HCT116 (cell line): ENCODE measurements around the gene RMND5A. TPM values are rescaled to one million over a fixed set of nuclear protein-coding genes. Genes with fewer than 3 reads are reported as not detected.

Experiments used
- ATAC-seq: fragments of 200-7000 bp; cut with Tn5 transposase; 2 replicates; pipeline ENCODE4 v1.9.1; 2020; ENCODE audit warnings: mild to moderate bottlenecking, moderate library complexity
- BruUV-seq: library from RNA; stranded (reverse); fragments of 400-500 nt; replicated peaks from 2 replicates; lab custom pipeline; 2021; lab: Mats Ljungman, UMichigan
- CTCF ChIA-PET: fragments of 300-600 bp; sonication (Branson Sonifier 250); formaldehyde crosslinking; loops from one replicate; lab custom pipeline; 2021; ENCODE audit warnings: antibody characterized with exemption; lab: Charles Lee
- POLR2A ChIA-PET: fragments of 300-600, 350-600 bp; sonication (Branson Sonifier 250); formaldehyde crosslinking; loops from one replicate; lab custom pipeline; 2021; ENCODE audit warnings: antibody characterized with exemption; lab: Charles Lee
- RAD21 ChIA-PET, 2 experiments: fragments of 300-600 bp; sonication (Branson Sonifier 250); formaldehyde crosslinking; loops; one replicate each; lab custom pipeline; 2023; ENCODE audit warnings: low total read pairs in 2 of 2; ENCODE audit not compliant: uncharacterized antibody in 2 of 2, unreplicated experiment in 2 of 2, low non-redundant PET in 1 of 2; lab: Charles Lee
- DNase-seq: peaks from one replicate; pipeline ENCODE4 v3.0.0-alpha.2; 2010; ENCODE audit warnings: low read depth, low spot score
- H2AFZ ChIP-seq: fragments of 200-600 bp; shearing (Covaris generic), sonication (generic); 2 replicates; pipeline ENCODE4 v1.6.1; 2017; ENCODE audit warnings: low read depth, mixed run types, mixed read lengths, antibody characterized with exemption, low read length; ENCODE audit not compliant: poor library complexity, severe bottlenecking
- H3K27ac ChIP-seq: 2 replicates; pipeline ENCODE4 v1.5.1; 2012; ENCODE audit warnings: low read depth, low read length
- H3K27me3 ChIP-seq: fragments of 200-600 bp; sonication (generic); 2 replicates; pipeline ENCODE4 v1.6.1; 2016; ENCODE audit warnings: mixed run types, low read length, mixed read lengths; ENCODE audit not compliant: insufficient read depth
- H3K36me3 ChIP-seq, 2 experiments: fragments of 200-500 bp in 1 of 2; fragments of 200-600 bp in 1 of 2; sonication (Bioruptor generic) in 1 of 2; sonication (generic) in 1 of 2; 2 replicates each; pipeline versions ENCODE4 v1.5.1 to v1.6.1; 2014 to 2016; ENCODE audit warnings: low read length in 2 of 2, inconsistent platforms in 1 of 2, mixed read lengths in 1 of 2, mixed run types in 1 of 2; ENCODE audit not compliant: insufficient read depth in 2 of 2, control insufficient read depth in 1 of 2
- H3K4me1 ChIP-seq, 2 experiments: fragments of 200-600 bp in 1 of 2; sonication (generic) in 1 of 2; 2 replicates each; pipeline versions ENCODE4 v1.5.1 to v1.6.1; 2012 to 2017; ENCODE audit warnings: low read length in 2 of 2, inconsistent platforms in 1 of 2, mild to moderate bottlenecking in 1 of 2, mixed read lengths in 1 of 2, mixed run types in 1 of 2, moderate library complexity in 1 of 2; ENCODE audit not compliant: insufficient read depth in 2 of 2, control insufficient read depth in 1 of 2
- H3K4me2 ChIP-seq: fragments of 200-600 bp; sonication (generic); 2 replicates; pipeline ENCODE4 v1.6.1; 2017; ENCODE audit warnings: mixed run types, low read length, mixed read lengths
- H3K4me3 ChIP-seq, 2 experiments: fragments of 200-600 bp in 1 of 2; sonication (generic) in 1 of 2; replicated peaks in 1 of 2; 2 replicates each; pipeline ENCODE4 v1.5.1; 2011 to 2016; ENCODE audit warnings: low read length in 2 of 2, control low read depth in 1 of 2, low read depth in 1 of 2, mild to moderate bottlenecking in 1 of 2, mixed read lengths in 1 of 2, mixed run types in 1 of 2
- H3K79me2 ChIP-seq: fragments of 200-600 bp; sonication (generic); 2 replicates; pipeline ENCODE4 v1.6.1; 2017; ENCODE audit warnings: mild to moderate bottlenecking, mixed run types, low read length, moderate library complexity, mixed read lengths; ENCODE audit not compliant: insufficient read depth
- H3K9ac ChIP-seq: fragments of 200-600 bp; sonication (generic); 2 replicates; pipeline ENCODE4 v1.6.1; 2016; ENCODE audit warnings: low read length, mixed read lengths
- H3K9me2 ChIP-seq: fragments of 200-600 bp; sonication (generic), shearing (Covaris generic); 2 replicates; pipeline ENCODE4 v1.6.1; 2017; ENCODE audit warnings: mixed run types, mild to moderate bottlenecking, moderate library complexity; ENCODE audit not compliant: insufficient read depth
- H3K9me3 ChIP-seq, 2 experiments: fragments of 200-500 bp in 1 of 2; fragments of 200-600 bp in 1 of 2; sonication (Bioruptor generic) in 1 of 2; sonication (generic) in 1 of 2; 2 replicates each; pipeline ENCODE4 v1.6.1; 2014 to 2017; ENCODE audit warnings: low read length in 2 of 2, mixed read lengths in 2 of 2, inconsistent platforms in 1 of 2, low read depth in 1 of 2, mild to moderate bottlenecking in 1 of 2, mixed run types in 1 of 2, moderate library complexity in 1 of 2; ENCODE audit not compliant: control insufficient read depth in 1 of 2, insufficient read depth in 1 of 2
- H4K20me1 ChIP-seq: fragments of 200-600 bp; sonication (generic), shearing (Covaris generic); 2 replicates; pipeline ENCODE4 v1.6.1; 2017; ENCODE audit warnings: mixed run types, mild to moderate bottlenecking, moderate library complexity; ENCODE audit not compliant: insufficient read depth
- EGR1 ChIP-seq: IDR thresholded peaks from 2 replicates; pipeline ENCODE4 v1.6.1; 2012; ENCODE audit warnings: low read depth
- FOSL1 ChIP-seq: IDR thresholded peaks from 2 replicates; pipeline ENCODE4 v1.6.1; 2012; ENCODE audit warnings: low read depth
- POLR2A ChIP-seq: IDR thresholded peaks from 2 replicates; pipeline ENCODE4 v1.7.0; 2011; ENCODE audit warnings: borderline replicate concordance; ENCODE audit not compliant: insufficient read depth, insufficient read length; ENCODE audit errors: extremely low read depth
- SIN3A ChIP-seq: IDR thresholded peaks from 2 replicates; pipeline ENCODE4 v1.6.1; 2012; ENCODE audit warnings: low read depth
- SP1 ChIP-seq: IDR thresholded peaks from 2 replicates; pipeline ENCODE4 v1.6.1; 2012; ENCODE audit warnings: low read depth
- SRF ChIP-seq: IDR thresholded peaks from 2 replicates; pipeline ENCODE4 v1.6.1; 2012; ENCODE audit warnings: low read depth
- YY1 ChIP-seq: IDR thresholded peaks from 2 replicates; pipeline ENCODE4 v1.6.1; 2011; ENCODE audit warnings: low read length, low read depth, moderate library complexity, mild to moderate bottlenecking; ENCODE audit not compliant: insufficient replicate concordance; ENCODE audit errors: extremely low read depth
- intact Hi-C: fragments of 100-400 bp; cut with micrococcal nuclease; formaldehyde crosslinking; loops from 2 replicates; pipeline ENCODE4 v1.10.0; 2022
- total RNA-seq: library from RNA; stranded (reverse); gene quantifications from one replicate; pipeline ENCODE4 v1.2.1, GENCODE V29; 2021; ENCODE audit not compliant: unreplicated experiment
- TF ChIP-seq, protein P1 (sequence below): IDR thresholded peaks from 2 replicates; pipeline ENCODE4 v1.6.1; 2012; ENCODE audit warnings: low read depth
- TF ChIP-seq, protein P2 (sequence below): IDR thresholded peaks from 2 replicates; pipeline ENCODE4 v1.6.1; 2012

The RMND5A gene
- total RNA-seq, 1 experiment from 2014 or later: 32.4 TPM

DNA sequence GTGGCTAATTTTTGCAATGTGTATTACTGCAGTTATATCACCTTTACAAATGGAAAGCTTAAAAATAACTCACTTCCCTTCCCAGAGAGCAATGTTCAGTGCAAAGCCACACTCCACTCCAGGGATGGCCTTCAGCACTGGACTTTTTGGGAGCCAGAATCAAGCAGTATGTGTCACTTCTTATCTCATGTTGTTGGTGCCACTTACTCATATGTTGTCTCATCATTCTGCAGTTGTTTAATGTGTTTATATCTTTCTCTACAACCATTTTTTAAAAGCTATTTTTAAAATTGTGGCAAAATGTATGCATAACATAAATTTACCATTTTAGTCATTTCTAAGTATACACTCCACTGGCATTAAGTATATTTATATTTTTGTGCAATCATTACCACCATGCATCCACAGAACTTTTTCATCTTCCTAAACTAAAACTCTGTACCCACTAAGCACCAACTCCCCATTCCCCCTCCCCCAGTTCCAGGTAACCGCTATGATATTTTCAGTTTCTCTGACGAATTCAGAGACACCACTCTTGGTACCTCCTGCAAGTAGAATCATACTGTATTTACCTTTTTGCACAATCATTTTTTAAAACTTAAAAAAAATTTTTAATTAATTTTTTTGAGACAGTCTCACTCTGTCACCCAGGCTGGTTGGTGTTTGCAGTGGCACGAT, 102.7 kb downstream of the RMND5A start:
- no peak overlapping the region for H3K4me3 ChIP-seq
- H3K9me3 ChIP-seq: no peaks in the 10 kb centered on the region
- ChIA-PET RAD21 (no interaction called here), POLR2A (no interaction called here), CTCF (no interaction called here)
- TF ChIP-seq SIN3A: no peak
- TF ChIP-seq, protein P1, sequence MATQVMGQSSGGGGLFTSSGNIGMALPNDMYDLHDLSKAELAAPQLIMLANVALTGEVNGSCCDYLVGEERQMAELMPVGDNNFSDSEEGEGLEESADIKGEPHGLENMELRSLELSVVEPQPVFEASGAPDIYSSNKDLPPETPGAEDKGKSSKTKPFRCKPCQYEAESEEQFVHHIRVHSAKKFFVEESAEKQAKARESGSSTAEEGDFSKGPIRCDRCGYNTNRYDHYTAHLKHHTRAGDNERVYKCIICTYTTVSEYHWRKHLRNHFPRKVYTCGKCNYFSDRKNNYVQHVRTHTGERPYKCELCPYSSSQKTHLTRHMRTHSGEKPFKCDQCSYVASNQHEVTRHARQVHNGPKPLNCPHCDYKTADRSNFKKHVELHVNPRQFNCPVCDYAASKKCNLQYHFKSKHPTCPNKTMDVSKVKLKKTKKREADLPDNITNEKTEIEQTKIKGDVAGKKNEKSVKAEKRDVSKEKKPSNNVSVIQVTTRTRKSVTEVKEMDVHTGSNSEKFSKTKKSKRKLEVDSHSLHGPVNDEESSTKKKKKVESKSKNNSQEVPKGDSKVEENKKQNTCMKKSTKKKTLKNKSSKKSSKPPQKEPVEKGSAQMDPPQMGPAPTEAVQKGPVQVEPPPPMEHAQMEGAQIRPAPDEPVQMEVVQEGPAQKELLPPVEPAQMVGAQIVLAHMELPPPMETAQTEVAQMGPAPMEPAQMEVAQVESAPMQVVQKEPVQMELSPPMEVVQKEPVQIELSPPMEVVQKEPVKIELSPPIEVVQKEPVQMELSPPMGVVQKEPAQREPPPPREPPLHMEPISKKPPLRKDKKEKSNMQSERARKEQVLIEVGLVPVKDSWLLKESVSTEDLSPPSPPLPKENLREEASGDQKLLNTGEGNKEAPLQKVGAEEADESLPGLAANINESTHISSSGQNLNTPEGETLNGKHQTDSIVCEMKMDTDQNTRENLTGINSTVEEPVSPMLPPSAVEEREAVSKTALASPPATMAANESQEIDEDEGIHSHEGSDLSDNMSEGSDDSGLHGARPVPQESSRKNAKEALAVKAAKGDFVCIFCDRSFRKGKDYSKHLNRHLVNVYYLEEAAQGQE: no peak
- no peak for TF ChIP-seq SRF
- TF ChIP-seq SP1: no peak
- TF ChIP-seq FOSL1: no peak
- TF ChIP-seq EGR1: no peak
- TF ChIP-seq YY1: no peak
- TF ChIP-seq POLR2A: no peak
- TF ChIP-seq, protein P2, sequence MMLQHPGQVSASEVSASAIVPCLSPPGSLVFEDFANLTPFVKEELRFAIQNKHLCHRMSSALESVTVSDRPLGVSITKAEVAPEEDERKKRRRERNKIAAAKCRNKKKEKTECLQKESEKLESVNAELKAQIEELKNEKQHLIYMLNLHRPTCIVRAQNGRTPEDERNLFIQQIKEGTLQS: no peak
- no peak for ATAC-seq
- H3K27me3 ChIP-seq: no peaks in the 10 kb centered on the region
- intact Hi-C loops: no loop called here
- H3K9ac ChIP-seq: no peak overlapping the region
- no peak overlapping the region for H2AFZ ChIP-seq
- no peaks in the 10 kb centered on the region for H3K4me1 ChIP-seq
- DNase-seq: no peak
- no peak overlapping the region for H3K4me2 ChIP-seq
- BruUV-seq: no TSS peak
- H3K36me3 ChIP-seq: no peaks in the 10 kb centered on the region
- H3K27ac ChIP-seq: no peak overlapping the region
- no peaks in the 10 kb centered on the region for H4K20me1 ChIP-seq
- H3K9me2 ChIP-seq: no peaks in the 10 kb centered on the region
- no peaks in the 10 kb centered on the region for H3K79me2 ChIP-seq
